Activated CD8-positive, alpha-beta memory T cell treated with anti-CD3 and anti-CD28 coated beads, Interleukin-2, amount 50 U/mL, for 24 hours (primary cell): ENCODE measurements around the gene MATN3.

Source experiments
- DNase-seq: peaks from one replicate; pipeline ENCODE4 v3.0.0-alpha.2; 2020; ENCODE audit errors: extremely low read depth

MATN3 gene

GRCh38 chr2:20005067-20005627, 7.3 kb downstream of the MATN3 start:
- DNase-seq, result no peak

- no peak for DNase-seq
Observed at GRCh38 chr2:20001361-20001863, 11.1 kb downstream of the MATN3 start.

- no peak for DNase-seq
Observed at GRCh38 chr2:19993731-19994130, 18.7 kb downstream of the MATN3 start.

GRCh38 chr2:19991895-19992294, 20.6 kb downstream of the MATN3 start:
- no peak for DNase-seq

GRCh38 chr2:19990416-19990728, 22.1 kb downstream of the MATN3 start:
- no peak for DNase-seq

- DNase-seq, result peak; percentile 78
Observed at GRCh38 chr2:19989667-19990415, 22.6 kb downstream of the MATN3 start, which contains the start of gene WDR35. TSS of gene WDR35 (minus strand) at chr2:19990105. CDS start at chr2:19990015, 90 bp downstream.

- DNase-seq, result no peak
Observed at GRCh38 chr2:19989342-19989666, 23.2 kb downstream of the MATN3 start.

- no peak for DNase-seq
Observed at GRCh38 chr2:19988600-19988999, 23.9 kb downstream of the MATN3 start.

- no peak for DNase-seq
Observed at GRCh38 chr2:19987936-19988335, 24.5 kb downstream of the MATN3 start.

- no peak for DNase-seq
Observed at GRCh38 chr2:19982268-19982667, 30.2 kb downstream of the MATN3 start.

GRCh38 chr2:19979932-19980331, 32.5 kb downstream of the MATN3 start:
- DNase-seq, result no peak

- no peak for DNase-seq
Observed at GRCh38 chr2:19973466-19973865, 39.0 kb downstream of the MATN3 start.

GRCh38 chr2:19971691-19972090, 40.8 kb downstream of the MATN3 start:
- DNase-seq, result no peak

- no peak for DNase-seq
Observed at GRCh38 chr2:19963386-19963785, 49.1 kb downstream of the MATN3 start.

- no peak for DNase-seq
Observed at GRCh38 chr2:19955544-19956422, 56.7 kb downstream of the MATN3 start.

GRCh38 chr2:19949071-19949470, 63.4 kb downstream of the MATN3 start:
- DNase-seq, result no peak

- no peak for DNase-seq
Observed at GRCh38 chr2:19947184-19947940, 65.1 kb downstream of the MATN3 start.

- no peak for DNase-seq
Observed at GRCh38 chr2:19944205-19944845, 68.1 kb downstream of the MATN3 start.

GRCh38 chr2:19943189-19943588, 69.3 kb downstream of the MATN3 start:
- DNase-seq, result no peak

- no peak for DNase-seq
Observed at GRCh38 chr2:19942199-19942598, 70.3 kb downstream of the MATN3 start.
